Measurements from ENCODE around the gene UACA.

GRCh38 chr15:70665599-70665998, 97.8 kb downstream of the UACA start:
- TF ChIP-seq EZH2phosphoT487 (IDR thresholded peaks at IDR 0.05; ENCODE audit: unreplicated experiment) (no peak), EZH2 (IDR thresholded peaks at IDR 0.05; ENCODE audit: low read depth, unreplicated experiment) (no peak), POLR2AphosphoS5 (IDR thresholded peaks at IDR 0.05; ENCODE audit: low read depth) (no peak), REST (IDR thresholded peaks at IDR 0.05; ENCODE audit: unreplicated experiment) (no peak)
- TF ChIP-seq, protein P1, sequence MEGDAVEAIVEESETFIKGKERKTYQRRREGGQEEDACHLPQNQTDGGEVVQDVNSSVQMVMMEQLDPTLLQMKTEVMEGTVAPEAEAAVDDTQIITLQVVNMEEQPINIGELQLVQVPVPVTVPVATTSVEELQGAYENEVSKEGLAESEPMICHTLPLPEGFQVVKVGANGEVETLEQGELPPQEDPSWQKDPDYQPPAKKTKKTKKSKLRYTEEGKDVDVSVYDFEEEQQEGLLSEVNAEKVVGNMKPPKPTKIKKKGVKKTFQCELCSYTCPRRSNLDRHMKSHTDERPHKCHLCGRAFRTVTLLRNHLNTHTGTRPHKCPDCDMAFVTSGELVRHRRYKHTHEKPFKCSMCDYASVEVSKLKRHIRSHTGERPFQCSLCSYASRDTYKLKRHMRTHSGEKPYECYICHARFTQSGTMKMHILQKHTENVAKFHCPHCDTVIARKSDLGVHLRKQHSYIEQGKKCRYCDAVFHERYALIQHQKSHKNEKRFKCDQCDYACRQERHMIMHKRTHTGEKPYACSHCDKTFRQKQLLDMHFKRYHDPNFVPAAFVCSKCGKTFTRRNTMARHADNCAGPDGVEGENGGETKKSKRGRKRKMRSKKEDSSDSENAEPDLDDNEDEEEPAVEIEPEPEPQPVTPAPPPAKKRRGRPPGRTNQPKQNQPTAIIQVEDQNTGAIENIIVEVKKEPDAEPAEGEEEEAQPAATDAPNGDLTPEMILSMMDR (conservative IDR thresholded peaks at IDR 0.05; ENCODE audit: low read depth in 2 of 2) = no peak

Data from GM23338 (cell line).